Measurements from ENCODE around the gene RAPGEF1.

RAPGEF1 gene

GRCh38 chr9:131621551-131622358, 118.1 kb downstream of the RAPGEF1 start:
- no peak for DNase-seq

GRCh38 chr9:131620764-131621520, 118.9 kb downstream of the RAPGEF1 start:
- DNase-seq = no peak

GRCh38 chr9:131619680-131620079, 120.2 kb downstream of the RAPGEF1 start:
- no peak for DNase-seq

GRCh38 chr9:131618785-131619184, 121.1 kb downstream of the RAPGEF1 start:
- DNase-seq = no peak

- no peak for DNase-seq
Observed at GRCh38 chr9:131618071-131618479, 121.8 kb downstream of the RAPGEF1 start.

GRCh38 chr9:131617611-131618010, 122.3 kb downstream of the RAPGEF1 start:
- no peak for DNase-seq

GRCh38 chr9:131616983-131617604, 122.8 kb downstream of the RAPGEF1 start:
- no peak for DNase-seq

- DNase-seq = no peak
Observed at GRCh38 chr9:131614340-131614915, 125.4 kb downstream of the RAPGEF1 start.

GRCh38 chr9:131613921-131614320, 126.0 kb downstream of the RAPGEF1 start:
- DNase-seq = no peak

- DNase-seq = no peak
Observed at GRCh38 chr9:131612851-131613250, 127.0 kb downstream of the RAPGEF1 start.

- no peak for DNase-seq
Observed at GRCh38 chr9:131611586-131612315, 128.1 kb downstream of the RAPGEF1 start.

- DNase-seq = no peak
Observed at GRCh38 chr9:131610231-131610761, 129.6 kb downstream of the RAPGEF1 start.

- DNase-seq = no peak
Observed at GRCh38 chr9:131609099-131609830, 130.6 kb downstream of the RAPGEF1 start.

- no peak for DNase-seq
Observed at GRCh38 chr9:131608493-131609037, 131.3 kb downstream of the RAPGEF1 start.

- DNase-seq = no peak
Observed at GRCh38 chr9:131607591-131607990, 132.3 kb downstream of the RAPGEF1 start.

GRCh38 chr9:131606896-131607567, 132.8 kb downstream of the RAPGEF1 start:
- no peak for DNase-seq

GRCh38 chr9:131605770-131606590, 133.9 kb downstream of the RAPGEF1 start:
- DNase-seq = no peak

GRCh38 chr9:131603711-131604439, 136.0 kb downstream of the RAPGEF1 start:
- DNase-seq = no peak

GRCh38 chr9:131603199-131603598, 136.7 kb downstream of the RAPGEF1 start:
- no peak for DNase-seq

All from central memory CD4-positive, alpha-beta T cell (primary cell).